Measurements from ENCODE around the gene AKAP11. TPM values are rescaled to one million over a fixed set of nuclear protein-coding genes. Genes with fewer than 3 reads are reported as not detected.

Gene AKAP11
- polyA plus RNA-seq, 3 donors, result 33.5 to 36.8 (median 36.2) TPM

Other genes starting within 250 kb of the AKAP11 start
- gene DGKH, start 223.5 kb upstream of the AKAP11 start, polyA plus RNA-seq (ENCODE audit: insufficient read length in 3 of 3), result 1 to 10 TPM; 4.7 to 6.2 (median 5.7) TPM

Data from right renal cortex interstitium (tissue), 3 donors.